Amniotic stem cell (primary cell): ENCODE measurements around the gene MKKS.

ENCODE experiments used
- DNase-seq: peaks from one replicate; lab custom pipeline; 2025; lab: John Stamatoyannopoulos, UW

The MKKS gene

GRCh38 chr20:10433623-10434466 lies at the start of gene MKKS:
TSS of gene MKKS (minus strand) at chr20:10434222. CDS start at chr20:10413514, 20,708 bp downstream.
- peak; percentile 80 for DNase-seq

GRCh38 chr20:10483691-10484090 lies 49.7 kb upstream of the MKKS start:
- DNase-seq, result no peak

GRCh38 chr20:10481676-10482075 lies 47.7 kb upstream of the MKKS start:
- DNase-seq, result no peak

GRCh38 chr20:10478930-10479329 lies 44.9 kb upstream of the MKKS start:
- no peak for DNase-seq

GRCh38 chr20:10478205-10478604 lies 44.2 kb upstream of the MKKS start:
- DNase-seq, result no peak

GRCh38 chr20:10476319-10476724 lies 42.3 kb upstream of the MKKS start:
- DNase-seq, result no peak

- no peak for DNase-seq
Measured at GRCh38 chr20:10475225-10475624, 41.2 kb upstream of the MKKS start.

- no peak for DNase-seq
Measured at GRCh38 chr20:10474606-10475184, 40.7 kb upstream of the MKKS start.

- DNase-seq, result no peak
Measured at GRCh38 chr20:10472871-10473270, 38.8 kb upstream of the MKKS start.

GRCh38 chr20:10470276-10470675 lies 36.3 kb upstream of the MKKS start:
- DNase-seq, result no peak

GRCh38 chr20:10469599-10469998 lies 35.6 kb upstream of the MKKS start:
- DNase-seq, result peak; percentile 22

GRCh38 chr20:10469056-10469455 lies 35.0 kb upstream of the MKKS start:
- no peak for DNase-seq

- DNase-seq, result no peak
Measured at GRCh38 chr20:10468340-10468845, 34.4 kb upstream of the MKKS start.

GRCh38 chr20:10467681-10468339 lies 33.8 kb upstream of the MKKS start:
- DNase-seq, result no peak

GRCh38 chr20:10466855-10467254 lies 32.8 kb upstream of the MKKS start:
- no peak for DNase-seq

GRCh38 chr20:10466325-10466724 lies 32.3 kb upstream of the MKKS start:
- no peak for DNase-seq

- no peak for DNase-seq
Measured at GRCh38 chr20:10465135-10465534, 31.1 kb upstream of the MKKS start.

- no peak for DNase-seq
Measured at GRCh38 chr20:10463622-10464021, 29.6 kb upstream of the MKKS start.

- no peak for DNase-seq
Measured at GRCh38 chr20:10462516-10462915, 28.5 kb upstream of the MKKS start.

GRCh38 chr20:10461495-10461894 lies 27.5 kb upstream of the MKKS start:
- DNase-seq, result no peak

GRCh38 chr20:10454151-10454750 lies 20.2 kb upstream of the MKKS start:
- DNase-seq, result no peak

GRCh38 chr20:10453241-10453640 lies 19.2 kb upstream of the MKKS start:
- DNase-seq, result no peak
